GM12872 (cell line): ENCODE results near the gene ELL2.

Experiments used
- CTCF ChIP-seq: IDR thresholded peaks from 3 replicates; pipeline ENCODE4 v1.5.1; 2011; ENCODE audit warnings: low read depth, mild to moderate bottlenecking, low read length, moderate library complexity; ENCODE audit not compliant: insufficient read depth

Gene ELL2

DNA sequence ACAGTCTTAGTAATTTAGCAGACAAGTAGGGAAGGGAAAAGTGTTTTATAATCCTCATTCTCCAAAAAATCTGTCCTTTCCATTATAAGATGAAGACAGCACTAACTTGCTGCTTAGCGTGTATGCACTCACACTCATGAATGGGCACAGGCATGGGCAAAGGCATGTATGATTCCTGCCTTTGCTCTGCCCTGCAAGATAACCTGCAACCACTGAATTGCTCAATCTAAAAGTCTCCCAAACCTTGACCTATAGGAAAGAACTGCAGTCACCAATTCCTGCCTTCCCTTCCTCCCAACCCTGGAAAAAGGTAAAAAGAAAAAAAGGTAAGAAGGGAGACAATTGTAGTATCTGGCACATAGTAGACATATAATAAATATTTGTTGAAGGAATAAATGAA is 40.8 kb downstream of the ELL2 start:
- TF ChIP-seq CTCF = no peak

DNA sequence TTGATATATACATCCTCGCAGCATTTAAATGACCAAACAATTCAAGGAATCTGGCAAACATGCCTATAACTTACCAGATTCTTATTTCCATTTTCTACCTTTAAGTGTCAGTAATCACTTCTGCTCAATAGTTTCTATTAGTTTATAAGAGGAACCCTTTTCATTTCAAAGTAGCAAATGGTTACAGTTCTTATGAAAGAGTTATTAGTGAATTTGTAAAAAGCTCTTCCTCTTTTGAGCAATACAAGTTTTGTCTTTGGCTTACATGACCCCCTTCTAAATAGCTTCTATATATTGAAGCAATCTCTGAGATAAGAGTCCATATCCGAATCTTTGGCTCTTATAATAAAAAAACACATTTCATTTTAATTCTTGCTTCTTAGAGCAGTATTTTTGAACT is 42.0 kb downstream of the ELL2 start:
- no peak for TF ChIP-seq CTCF

- TF ChIP-seq CTCF = no peak
Measured at GRCh38 chr5:95918421-95919006, 43.1 kb downstream of the ELL2 start.

DNA sequence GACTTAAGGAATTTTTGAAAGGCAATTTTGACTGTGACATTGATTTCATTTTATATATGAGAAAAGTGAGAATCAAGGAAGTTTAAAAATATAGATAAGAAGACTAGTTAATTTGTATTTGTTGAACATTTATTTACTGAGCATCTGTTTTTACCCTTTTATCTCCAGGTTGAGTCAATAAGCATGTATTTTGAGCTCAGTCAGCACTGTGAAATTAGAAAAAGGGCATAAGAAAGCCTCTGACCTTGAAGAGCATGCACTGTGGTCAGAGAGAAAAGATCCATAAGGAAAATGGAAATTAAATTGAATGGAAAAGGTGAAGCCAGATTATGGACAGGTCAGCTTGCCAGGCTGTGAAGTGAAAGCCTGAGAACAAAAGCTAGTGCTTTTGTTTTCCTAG is 44.4 kb downstream of the ELL2 start:
- no peak for TF ChIP-seq CTCF

- TF ChIP-seq CTCF = no peak
Measured at GRCh38 chr5:95916687-95917085, 45.0 kb downstream of the ELL2 start.

DNA sequence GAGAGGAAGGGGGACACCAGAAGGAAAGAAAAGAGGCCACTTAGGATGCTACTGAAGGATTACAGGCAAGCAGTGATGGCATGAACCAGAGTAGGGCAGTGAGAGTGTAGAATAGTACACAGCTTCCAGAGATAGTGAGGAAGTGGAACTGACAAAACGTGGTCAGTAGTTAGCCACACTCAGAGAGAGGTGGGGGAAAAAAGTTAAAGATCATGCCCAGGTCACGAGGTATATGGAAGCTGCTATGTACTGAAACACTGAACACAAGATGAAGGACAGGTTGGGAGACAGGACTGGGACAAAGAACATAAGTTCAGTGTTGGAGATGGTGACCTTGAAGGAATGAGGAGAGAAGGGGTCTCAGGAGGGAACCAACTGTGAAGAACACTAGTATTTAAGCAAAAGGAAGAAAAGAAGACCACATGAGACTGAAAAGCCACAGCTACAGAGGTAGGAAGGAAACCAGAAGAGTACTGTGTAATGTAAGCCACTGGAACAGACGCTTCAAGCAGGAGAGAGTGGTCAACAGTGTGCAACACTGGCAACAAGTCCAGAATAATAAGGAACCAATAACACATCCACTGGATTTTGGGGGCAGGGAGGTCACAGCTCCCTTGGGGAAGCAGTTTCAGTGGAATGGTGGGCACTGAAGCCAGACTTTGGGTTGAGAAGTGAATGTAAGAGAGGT is 45.5 kb downstream of the ELL2 start:
- no peak for TF ChIP-seq CTCF

DNA sequence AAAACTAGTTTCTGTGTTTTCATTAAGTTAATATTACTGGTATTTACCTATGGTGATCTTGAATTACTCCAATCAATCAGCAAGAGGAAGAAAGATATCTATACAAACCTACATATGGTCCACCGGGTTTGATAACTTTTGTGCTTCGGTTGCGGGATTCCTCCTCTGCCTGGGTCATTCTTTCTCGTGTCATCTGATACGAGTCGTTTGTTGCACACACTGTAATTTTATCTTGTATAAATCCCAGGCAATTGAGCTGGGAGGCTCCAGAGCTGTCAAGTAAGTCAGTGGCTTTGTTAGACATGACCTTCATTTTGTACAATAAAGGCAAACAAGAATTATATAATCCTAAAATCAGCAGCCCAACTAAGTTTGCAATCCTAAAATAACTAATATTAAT is 48.0 kb downstream of the ELL2 start:
- no peak for TF ChIP-seq CTCF
